M059J (cell line): Measurements from ENCODE around the gene GNAQ. TPM values are rescaled to one million over a fixed set of nuclear protein-coding genes. Genes with fewer than 3 reads are reported as not detected.

Experiments
- DNase-seq: peaks from one replicate; pipeline ENCODE4 v3.0.0-alpha.2; 2012; ENCODE audit warnings: low read depth
- total RNA-seq: library from RNA; depleted of rRNA; stranded (reverse); fragments of >200 nt; shearing (Covaris generic); gene quantifications from 2 replicates; pipeline ENCODE4 v1.2.3, GENCODE V29; 2014

The GNAQ gene
- total RNA-seq, 1 experiment from 2014 or later = 39.2 TPM

DNA sequence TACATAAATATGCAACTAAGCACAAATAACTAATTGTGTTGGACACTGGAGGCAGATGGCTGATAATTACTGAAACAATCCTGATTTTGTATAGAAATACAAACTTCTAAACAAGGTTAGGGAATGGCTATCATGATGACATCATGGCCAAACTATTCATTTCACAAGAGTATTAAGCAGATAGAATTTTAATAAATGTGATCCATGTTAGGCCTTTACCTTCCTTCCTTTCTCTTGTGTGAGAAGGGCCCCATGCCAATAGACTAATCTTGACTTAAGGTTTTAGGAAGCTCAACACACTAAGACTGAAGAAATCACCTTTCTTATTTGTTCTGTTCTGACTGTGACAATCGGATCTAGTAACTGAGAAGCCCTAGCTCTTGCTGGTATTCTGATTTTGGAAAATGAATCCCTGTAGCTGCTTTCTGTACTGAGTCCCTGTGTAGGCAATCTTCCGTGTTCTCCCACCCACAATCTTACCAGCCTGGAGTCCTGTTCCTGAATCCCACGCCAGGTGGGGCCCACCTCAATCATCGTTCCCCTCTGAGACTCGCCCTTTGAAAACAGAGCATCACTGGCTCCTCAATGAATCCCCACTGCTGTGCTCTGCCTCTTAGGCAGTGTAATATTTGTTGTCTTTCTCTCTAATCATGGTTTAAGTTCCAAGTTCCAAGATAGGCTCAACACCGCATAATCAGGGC lies 214.8 kb downstream of the GNAQ start:
- peak; percentile 26 for DNase-seq

GRCh38 chr9:77815260-77815659 lies 216.4 kb downstream of the GNAQ start:
- no peak for DNase-seq

DNA sequence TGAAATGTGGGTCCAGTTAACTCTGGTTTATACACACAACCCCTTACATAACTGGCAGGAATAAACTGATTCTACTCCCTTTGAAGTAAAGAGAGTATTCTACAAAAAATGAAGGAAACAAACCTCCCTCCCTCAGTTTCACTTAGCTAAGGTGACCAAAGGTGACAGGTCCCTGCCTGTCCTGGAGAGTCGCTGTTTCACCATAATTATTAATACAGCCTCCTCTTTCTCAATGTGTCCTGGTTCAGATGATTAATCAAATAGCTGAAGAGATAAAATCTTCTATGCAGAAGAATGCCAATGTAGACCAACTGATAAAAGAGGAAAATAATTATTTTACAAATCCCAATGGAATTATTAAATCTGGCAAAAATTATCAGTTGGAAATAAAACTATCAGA lies 219.8 kb downstream of the GNAQ start:
- DNase-seq = no peak

DNA sequence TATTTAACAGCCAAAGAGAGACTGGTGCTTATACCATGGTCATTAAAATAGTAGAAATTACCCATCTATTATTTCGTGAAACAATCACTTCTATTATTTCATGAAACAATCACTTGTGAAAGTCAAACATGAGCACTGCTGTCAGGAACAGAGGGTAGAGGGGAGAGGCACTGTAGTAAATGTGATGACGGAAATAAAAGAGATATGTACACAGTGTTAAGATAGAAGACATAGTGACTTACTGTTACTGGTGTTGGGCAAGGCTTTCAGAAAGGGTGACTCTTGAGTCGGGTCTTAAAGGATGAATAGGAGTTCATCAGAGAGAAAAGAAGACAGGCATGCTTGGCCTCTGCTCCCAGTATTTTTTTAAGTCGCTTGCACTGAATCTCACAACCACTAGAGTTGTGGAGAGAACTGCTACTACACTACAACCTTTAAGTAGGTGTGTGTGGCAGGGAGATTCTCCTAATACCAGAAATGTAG lies 220.9 kb downstream of the GNAQ start:
- DNase-seq = no peak

- no peak for DNase-seq
Measured at GRCh38 chr9:77810047-77810446, 221.6 kb downstream of the GNAQ start.

GRCh38 chr9:77809552-77809951 lies 222.1 kb downstream of the GNAQ start:
- peak; percentile 54 for DNase-seq

- peak; percentile 69 for DNase-seq
Measured at GRCh38 chr9:77808751-77809081, 222.9 kb downstream of the GNAQ start.

GRCh38 chr9:77807846-77808750 lies 223.5 kb downstream of the GNAQ start:
- peak; percentile 28 for DNase-seq

DNA sequence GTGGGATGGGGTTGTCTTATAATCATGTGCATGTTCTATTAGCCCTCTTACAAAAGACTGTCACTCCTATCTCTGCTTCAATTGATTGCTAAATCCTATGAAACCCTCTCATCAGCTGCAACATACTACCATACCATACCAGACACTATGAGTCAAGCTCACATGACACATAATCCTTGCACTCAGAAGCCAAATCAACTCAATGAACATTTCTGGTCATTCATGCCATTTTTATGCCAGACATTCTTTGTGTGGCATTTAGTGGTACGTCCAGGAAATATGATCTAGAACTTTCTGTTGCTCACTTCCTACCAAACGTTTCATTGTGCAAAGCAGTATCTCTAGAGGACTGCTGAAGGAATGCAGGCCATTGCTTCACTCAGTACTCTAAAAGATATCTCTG lies 224.3 kb downstream of the GNAQ start:
- peak; percentile 89 for DNase-seq

GRCh38 chr9:77806741-77807140 lies 224.9 kb downstream of the GNAQ start:
- DNase-seq = no peak

GRCh38 chr9:77805810-77806209 lies 225.8 kb downstream of the GNAQ start:
- no peak for DNase-seq

GRCh38 chr9:77803423-77803822 lies 228.2 kb downstream of the GNAQ start:
- DNase-seq = no peak

- DNase-seq = no peak
Measured at GRCh38 chr9:77802515-77803293, 228.9 kb downstream of the GNAQ start.

- DNase-seq = no peak
Measured at GRCh38 chr9:77802064-77802463, 229.5 kb downstream of the GNAQ start.

GRCh38 chr9:77800924-77801551 lies 230.6 kb downstream of the GNAQ start:
- no peak for DNase-seq

GRCh38 chr9:77798140-77798539 lies 233.5 kb downstream of the GNAQ start:
- DNase-seq = no peak

- DNase-seq = no peak
Measured at GRCh38 chr9:77794985-77795384, 236.6 kb downstream of the GNAQ start.

DNA sequence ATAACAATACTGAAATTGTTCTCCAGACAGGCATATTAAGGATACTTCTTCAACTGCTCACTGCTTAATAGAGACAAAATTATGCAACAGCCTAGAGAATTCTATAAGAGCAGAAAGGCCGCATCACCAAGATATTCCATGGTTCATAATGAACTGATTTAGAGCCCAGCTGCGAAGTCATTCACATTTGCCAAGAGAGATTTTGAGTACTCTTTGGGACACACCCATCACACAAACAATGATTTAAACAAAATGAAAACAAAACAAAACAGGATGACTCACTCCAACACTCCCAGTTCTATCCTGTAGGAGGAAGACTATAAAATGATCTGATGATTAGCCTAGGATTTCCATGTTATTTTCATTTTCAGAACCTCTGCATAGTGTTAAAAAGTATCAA lies 237.8 kb downstream of the GNAQ start:
- DNase-seq = peak; percentile 46

DNA sequence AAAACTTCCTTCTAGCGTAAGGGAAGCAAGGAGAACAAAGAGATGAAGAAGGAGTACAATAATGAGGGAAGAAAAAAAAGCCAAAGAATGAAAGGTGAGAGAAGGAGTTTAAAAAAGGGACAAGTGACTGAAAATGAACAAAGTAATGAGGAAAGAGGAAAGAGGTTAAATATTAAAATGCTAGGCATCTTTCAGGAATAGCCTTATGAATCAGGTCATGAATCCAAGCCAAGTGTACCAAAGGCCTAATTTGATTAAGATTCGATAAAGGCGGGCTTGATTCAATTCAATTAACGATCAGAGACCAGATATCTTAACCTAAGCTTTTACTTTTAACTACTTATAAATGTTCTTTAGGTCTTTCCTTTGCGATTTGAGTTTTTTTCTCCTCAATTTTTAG lies 241.7 kb downstream of the GNAQ start:
- DNase-seq = no peak

DNA sequence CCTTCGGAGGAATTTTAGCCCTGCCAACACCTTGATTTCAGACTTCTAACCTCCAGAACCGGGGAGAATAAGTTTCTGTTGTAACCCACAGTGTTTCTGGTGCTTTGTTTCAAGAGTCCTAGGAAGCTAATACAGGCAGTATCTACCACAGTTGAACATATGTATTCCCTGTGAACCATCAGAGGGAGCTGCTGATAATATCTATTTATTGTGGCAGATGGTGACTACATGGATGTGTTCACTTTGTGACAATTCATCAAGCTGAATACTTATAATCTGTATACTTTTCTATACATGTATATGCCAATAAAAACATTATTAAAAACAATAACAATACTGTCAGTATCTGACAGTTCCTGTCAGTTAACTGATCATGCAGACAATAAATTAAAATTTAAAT lies 246.3 kb downstream of the GNAQ start:
- DNase-seq = no peak

GRCh38 chr9:77783518-77783917 lies 248.1 kb downstream of the GNAQ start:
- DNase-seq = no peak

- DNase-seq = no peak
Measured at GRCh38 chr9:77779010-77779409, 252.6 kb downstream of the GNAQ start.
